Heart left ventricle (tissue), 13 donors: ENCODE measurements around the gene CFAP161.

ENCODE experiments used
- POLR2A ChIP-seq, 2 donors: fragments of 450-650 bp; IDR thresholded peaks; one replicate each; pipeline ENCODE4 v1.6.1; 2017; ENCODE audit warnings: antibody characterized with exemption in 2 of 2, mild to moderate bottlenecking in 2 of 2, moderate library complexity in 2 of 2
- TF ChIP-seq, protein P1 (sequence below), 12 donors: fragments of 200-600 bp; sonication (generic) in 4 of 12; IDR thresholded peaks; one replicate each; pipeline versions ENCODE4 v1.5.0 to v1.8.0; 2018 to 2022; ENCODE audit warnings: antibody characterized with exemption in 12 of 12, mild to moderate bottlenecking in 5 of 12
- donor health status: ischemic (EF 13 %, LVEDD 7.1; RV severe dilation, severe dysfunction).
- donor health status: DM: no; HTN: yes; CAD: no.
- donor health status: DM: no; HTN: no; CAD: no.
- donor health status: ischemic (EF 25% LVEDD 6.9; RV normal size, moderate dysfunction).
- donor health status: ischemic (EF 25% LVEDD 5.7; RV mildly dilated, moderate dysfunction).
- donor health status: ischemic (EF 35%, LVEDD 5.7; RV mildly dilated, moderate dysfunction).
- donor health status: nonischemic (EF 11% LVEDD 7.7; RV severe dilation, severe dysfunction).
- donor health status: DM: yes; HTN: yes; CAD: no.
- donor health status: PGD.
- donor health status: ischemic (EF 29% LVEDD 5.4; RV normal size, mild dysfunction).
- donor health status: nonischemic (EF 23%, LVEDD 6.1; RV moderate dilation, normal function).

DNA sequence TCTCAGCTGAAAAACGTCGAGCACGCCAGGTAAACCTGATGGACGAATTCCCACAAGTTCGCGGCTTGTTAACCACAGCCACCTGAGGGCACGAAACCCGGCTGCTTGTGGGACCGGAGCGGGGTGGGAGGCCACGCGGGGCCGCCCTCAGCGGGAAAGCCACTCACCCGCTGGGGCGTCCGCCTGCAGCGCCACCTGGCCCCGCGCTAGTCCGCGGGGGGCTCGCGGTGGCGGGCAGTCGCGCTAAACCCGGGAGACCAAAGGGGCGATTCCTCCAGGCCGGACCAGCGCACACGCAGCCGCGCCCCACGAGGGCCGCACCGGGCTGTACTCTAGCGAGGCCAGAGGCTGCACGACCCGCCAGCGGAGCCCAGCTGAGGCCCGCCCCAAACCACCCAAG is 15.7 kb upstream of the CFAP161 start:
- TF ChIP-seq, protein P1, sequence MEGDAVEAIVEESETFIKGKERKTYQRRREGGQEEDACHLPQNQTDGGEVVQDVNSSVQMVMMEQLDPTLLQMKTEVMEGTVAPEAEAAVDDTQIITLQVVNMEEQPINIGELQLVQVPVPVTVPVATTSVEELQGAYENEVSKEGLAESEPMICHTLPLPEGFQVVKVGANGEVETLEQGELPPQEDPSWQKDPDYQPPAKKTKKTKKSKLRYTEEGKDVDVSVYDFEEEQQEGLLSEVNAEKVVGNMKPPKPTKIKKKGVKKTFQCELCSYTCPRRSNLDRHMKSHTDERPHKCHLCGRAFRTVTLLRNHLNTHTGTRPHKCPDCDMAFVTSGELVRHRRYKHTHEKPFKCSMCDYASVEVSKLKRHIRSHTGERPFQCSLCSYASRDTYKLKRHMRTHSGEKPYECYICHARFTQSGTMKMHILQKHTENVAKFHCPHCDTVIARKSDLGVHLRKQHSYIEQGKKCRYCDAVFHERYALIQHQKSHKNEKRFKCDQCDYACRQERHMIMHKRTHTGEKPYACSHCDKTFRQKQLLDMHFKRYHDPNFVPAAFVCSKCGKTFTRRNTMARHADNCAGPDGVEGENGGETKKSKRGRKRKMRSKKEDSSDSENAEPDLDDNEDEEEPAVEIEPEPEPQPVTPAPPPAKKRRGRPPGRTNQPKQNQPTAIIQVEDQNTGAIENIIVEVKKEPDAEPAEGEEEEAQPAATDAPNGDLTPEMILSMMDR (IDR thresholded peaks at IDR 0.05): no peak
- no peak for TF ChIP-seq POLR2A (IDR thresholded peaks at IDR 0.05)
